ENCODE measurements around the gene AK9.

AK9 gene

GRCh38 chr6:109706513-109706912 is 15.5 kb upstream of the AK9 start:
- Histone ChIP-seq H3K9me2 (replicated peaks; ENCODE audit: low read depth, low read length) (no peaks in the 10 kb centered on the region), H3K9me3 (ENCODE audit: insufficient read depth, low read depth, low read length) (no peaks in the 10 kb centered on the region), H3K4me1 (ENCODE audit: insufficient read depth, low read length, poor library complexity, severe bottlenecking) (peaks cover 13% of the 10 kb centered on the region), H3K9ac (ENCODE audit: low read depth, low read length, poor library complexity, severe bottlenecking) (no peak overlapping the region), H3K36me3 (ENCODE audit: insufficient read depth, low read length) (no peaks in the 10 kb centered on the region), H3K4me3 (ENCODE audit: low read length, poor library complexity, severe bottlenecking) (no peak overlapping the region), H4K20me1 (ENCODE audit: insufficient read depth, low read length, poor library complexity, severe bottlenecking) (no peaks in the 10 kb centered on the region), H3F3A (ENCODE audit: low read depth) (no peaks in the 10 kb centered on the region), H2AFZ (ENCODE audit: low read length) (no peak overlapping the region), H3K79me2 (ENCODE audit: insufficient read depth, low read length) (peaks cover 6% of the 10 kb centered on the region), H3K27me3 (ENCODE audit: insufficient read depth, low read length, poor library complexity, severe bottlenecking) (no peaks in the 10 kb centered on the region), H3K4me2 (ENCODE audit: low read depth, low read length, poor library complexity, severe bottlenecking) (no peak overlapping the region)
- TF ChIP-seq CTCF (conservative IDR thresholded peaks at IDR 0.05; ENCODE audit: low read length), result no peak
- no peak for TF ChIP-seq EZH2phosphoT487 (IDR thresholded peaks at IDR 0.05; ENCODE audit: borderline replicate concordance)

- Histone ChIP-seq H3F3A (ENCODE audit: low read depth) (no peaks in the 10 kb centered on the region), H3K9me2 (replicated peaks; ENCODE audit: low read depth, low read length) (no peaks in the 10 kb centered on the region), H2AFZ (ENCODE audit: low read length) (no peak overlapping the region), H3K4me2 (ENCODE audit: low read depth, low read length, poor library complexity, severe bottlenecking) (no peak overlapping the region), H3K4me3 (ENCODE audit: low read length, poor library complexity, severe bottlenecking) (no peak overlapping the region), H3K36me3 (ENCODE audit: insufficient read depth, low read length) (no peaks in the 10 kb centered on the region), H4K20me1 (ENCODE audit: insufficient read depth, low read length, poor library complexity, severe bottlenecking) (no peaks in the 10 kb centered on the region), H3K27me3 (ENCODE audit: insufficient read depth, low read length, poor library complexity, severe bottlenecking) (no peaks in the 10 kb centered on the region), H3K79me2 (ENCODE audit: insufficient read depth, low read length) (no peaks in the 10 kb centered on the region; the same call in 1 of the 2 replicates), H3K9me3 (ENCODE audit: insufficient read depth, low read depth, low read length) (no peaks in the 10 kb centered on the region), H3K4me1 (ENCODE audit: insufficient read depth, low read length, poor library complexity, severe bottlenecking) (peaks cover 13% of the 10 kb centered on the region), H3K9ac (ENCODE audit: low read depth, low read length, poor library complexity, severe bottlenecking) (peak overlapping the region; percentile 20)
- TF ChIP-seq CTCF (conservative IDR thresholded peaks at IDR 0.05; ENCODE audit: low read length) (peak; percentile 99), EZH2phosphoT487 (IDR thresholded peaks at IDR 0.05; ENCODE audit: borderline replicate concordance) (no peak)
Observed at GRCh38 chr6:109705258-109705657, 14.3 kb upstream of the AK9 start.

- Histone ChIP-seq H3K9me3 (ENCODE audit: insufficient read depth, low read depth, low read length) (no peaks in the 10 kb centered on the region), H3K36me3 (ENCODE audit: insufficient read depth, low read length) (no peaks in the 10 kb centered on the region), H3K79me2 (ENCODE audit: insufficient read depth, low read length) (no peaks in the 10 kb centered on the region), H3K4me2 (ENCODE audit: low read depth, low read length, poor library complexity, severe bottlenecking) (no peak overlapping the region), H3K4me1 (ENCODE audit: insufficient read depth, low read length, poor library complexity, severe bottlenecking) (peaks cover 13% of the 10 kb centered on the region), H2AFZ (ENCODE audit: low read length) (no peak overlapping the region), H3K27me3 (ENCODE audit: insufficient read depth, low read length, poor library complexity, severe bottlenecking) (no peaks in the 10 kb centered on the region), H3K9me2 (replicated peaks; ENCODE audit: low read depth, low read length) (no peaks in the 10 kb centered on the region), H3K4me3 (ENCODE audit: low read length, poor library complexity, severe bottlenecking) (no peak overlapping the region), H3F3A (ENCODE audit: low read depth) (no peaks in the 10 kb centered on the region), H3K9ac (ENCODE audit: low read depth, low read length, poor library complexity, severe bottlenecking) (no peak overlapping the region), H4K20me1 (ENCODE audit: insufficient read depth, low read length, poor library complexity, severe bottlenecking) (no peaks in the 10 kb centered on the region)
- TF ChIP-seq CTCF (conservative IDR thresholded peaks at IDR 0.05; ENCODE audit: low read length), result no peak
- no peak for TF ChIP-seq EZH2phosphoT487 (IDR thresholded peaks at IDR 0.05; ENCODE audit: borderline replicate concordance)
Observed at GRCh38 chr6:109702791-109703190, 11.8 kb upstream of the AK9 start.
